CD14-positive monocyte (primary cell): Measurements from ENCODE around the gene ESRRA. TPM values are rescaled to one million over a fixed set of nuclear protein-coding genes. Genes with fewer than 3 reads are reported as not detected.
A peak's percentile ranks its signal among the peaks of the same experiment; 100 is the strongest.

Source experiments
- DNase-seq, 3 donors: peaks; one replicate each; pipeline ENCODE4 v3.0.0-alpha.2; 2011 to 2022
- H2AFZ ChIP-seq: 2 replicates; pipeline ENCODE4 v1.6.0; 2012; ENCODE audit warnings: mild to moderate bottlenecking, low read depth, low read length, inconsistent platforms; ENCODE audit not compliant: insufficient read depth, poor library complexity, severe bottlenecking
- H3K27ac ChIP-seq, 2 donors: 1 replicate in 1 of 2; 2 replicates in 1 of 2; pipeline ENCODE4 v1.5.1; 2012 to 2013; ENCODE audit warnings: low read length in 2 of 2, control low read depth in 1 of 2, inconsistent platforms in 1 of 2, low read depth in 1 of 2, mild to moderate bottlenecking in 1 of 2
- H3K27me3 ChIP-seq, 2 donors: one replicate each; pipeline versions ENCODE4 v1.6.0 to v1.6.1; 2011 to 2013; ENCODE audit warnings: low read length in 2 of 2; ENCODE audit not compliant: control insufficient read depth in 2 of 2, insufficient read depth in 2 of 2
- H3K36me3 ChIP-seq, 2 donors: replicated peaks in 1 of 2; 1 replicate in 1 of 2; 2 replicates in 1 of 2; pipeline versions ENCODE4 v1.5.1 to v1.6.1; 2012 to 2013; ENCODE audit warnings: low read length in 2 of 2, control low read depth in 1 of 2, inconsistent platforms in 1 of 2, mild to moderate bottlenecking in 1 of 2; ENCODE audit not compliant: insufficient read depth in 2 of 2, control insufficient read depth in 1 of 2
- H3K4me1 ChIP-seq, 2 donors: 1 replicate in 1 of 2; 2 replicates in 1 of 2; pipeline versions ENCODE4 v1.5.1 to v1.6.1; 2012 to 2013; ENCODE audit warnings: low read length in 2 of 2, control low read depth in 1 of 2, inconsistent platforms in 1 of 2, mild to moderate bottlenecking in 1 of 2, moderate library complexity in 1 of 2; ENCODE audit not compliant: insufficient read depth in 2 of 2, control insufficient read depth in 1 of 2
- H3K4me2 ChIP-seq: replicated peaks from 2 replicates; pipeline ENCODE3; 2012; ENCODE audit warnings: low read length, moderate library complexity, mild to moderate bottlenecking; ENCODE audit not compliant: poor library complexity, severe bottlenecking; ENCODE audit errors: extremely low read depth
- H3K4me3 ChIP-seq, 3 experiments: fragments of 200-600 bp in 1 of 3; sonication (generic) in 1 of 3; replicated peaks in 1 of 3; 1 replicate in 2 of 3; 2 replicates in 1 of 3; pipeline ENCODE4 v1.5.1; 2011 to 2013; ENCODE audit warnings: low read length in 3 of 3, mild to moderate bottlenecking in 3 of 3, control low read depth in 2 of 3, low read depth in 2 of 3, inconsistent platforms in 1 of 3, moderate library complexity in 1 of 3
- H3K79me2 ChIP-seq: 2 replicates; pipeline ENCODE4 v1.6.0; 2012; ENCODE audit warnings: mild to moderate bottlenecking, control low read depth, inconsistent platforms, low read length, moderate library complexity; ENCODE audit not compliant: insufficient read depth
- H3K9ac ChIP-seq: 2 replicates; pipeline ENCODE4 v1.6.0; 2017; ENCODE audit warnings: low read length, mild to moderate bottlenecking; ENCODE audit not compliant: insufficient read depth, poor library complexity, severe bottlenecking
- H3K9me3 ChIP-seq, 2 donors: replicated peaks in 1 of 2; 1 replicate in 1 of 2; 2 replicates in 1 of 2; pipeline versions ENCODE4 v1.5.1 to v1.6.1; 2012 to 2013; ENCODE audit warnings: low read length in 2 of 2, control low read depth in 1 of 2; ENCODE audit not compliant: control insufficient read depth in 1 of 2, insufficient read depth in 1 of 2
- H4K20me1 ChIP-seq: 2 replicates; pipeline ENCODE4 v1.6.0; 2012; ENCODE audit warnings: mild to moderate bottlenecking, low read length, control low read depth, moderate library complexity; ENCODE audit not compliant: insufficient read depth
- H3K27ac Mint-ChIP-seq, 7 donors: one replicate each; pipeline ENCODE4 v1.8.0; 2020; ENCODE audit warnings: mild to moderate bottlenecking in 7 of 7, mixed read lengths in 7 of 7, moderate library complexity in 6 of 7, inconsistent platforms in 2 of 7
- H3K27me3 Mint-ChIP-seq, 3 donors: one replicate each; pipeline ENCODE4 v1.8.0; 2021 to 2022; ENCODE audit warnings: low read depth in 3 of 3, mild to moderate bottlenecking in 3 of 3, mixed read lengths in 3 of 3, moderate library complexity in 3 of 3, inconsistent platforms in 1 of 3
- H3K36me3 Mint-ChIP-seq, 2 donors: one replicate each; pipeline ENCODE4 v1.8.0; 2020; ENCODE audit warnings: mixed read lengths in 2 of 2, inconsistent platforms in 1 of 2, mild to moderate bottlenecking in 1 of 2
- H3K4me1 Mint-ChIP-seq: one replicate; pipeline ENCODE4 v1.8.0; 2020; ENCODE audit warnings: mild to moderate bottlenecking, mixed read lengths
- H3K4me3 Mint-ChIP-seq, 2 donors: one replicate each; pipeline ENCODE4 v1.8.0; 2020; ENCODE audit warnings: mild to moderate bottlenecking in 2 of 2, mixed read lengths in 2 of 2, moderate library complexity in 1 of 2
- H3K9me3 Mint-ChIP-seq, 7 donors: one replicate each; pipeline ENCODE4 v1.8.0; 2020 to 2022; ENCODE audit warnings: mixed read lengths in 7 of 7, mild to moderate bottlenecking in 6 of 7, moderate library complexity in 6 of 7, inconsistent platforms in 2 of 7
- WGBS: methylation state at CpG from one replicate; pipeline ENCODE4 v1.1.5; 2013; ENCODE audit warnings: missing lambda C conversion rate; ENCODE audit not compliant: insufficient coverage; 5-methylcytosine and 5-hydroxymethylcytosine counted together
- intact Hi-C, 2 donors: fragments of 100-400 bp; cut with micrococcal nuclease; formaldehyde crosslinking; loops; one replicate each; pipeline versions ENCODE4 v1.15.0 to v1.15.1; 2023
- polyA plus RNA-seq, 3 donors: library from polyadenylated mRNA; depleted of rRNA in 1 of 3; unstranded in 2 of 3; stranded (reverse) in 1 of 3; fragments of 300-500 nt in 2 of 3; fragments of >200 nt in 1 of 3; fragmentation: Illumina TruSeq in 2 of 3; gene quantifications; 1 replicate in 2 of 3; 2 replicates in 1 of 3; pipeline ENCODE4 v1.2.3, GENCODE V29; 2012 to 2021
- TF ChIP-seq, protein P1 (sequence below): fragments of 200-600 bp; IDR thresholded peaks from one replicate; pipeline ENCODE4 v1.8.0; 2022; ENCODE audit warnings: antibody characterized with exemption, mild to moderate bottlenecking

ESRRA gene
- polyA plus RNA-seq, 3 donors, result 15.3 to 45.7 (median 18.3) TPM

DNA sequence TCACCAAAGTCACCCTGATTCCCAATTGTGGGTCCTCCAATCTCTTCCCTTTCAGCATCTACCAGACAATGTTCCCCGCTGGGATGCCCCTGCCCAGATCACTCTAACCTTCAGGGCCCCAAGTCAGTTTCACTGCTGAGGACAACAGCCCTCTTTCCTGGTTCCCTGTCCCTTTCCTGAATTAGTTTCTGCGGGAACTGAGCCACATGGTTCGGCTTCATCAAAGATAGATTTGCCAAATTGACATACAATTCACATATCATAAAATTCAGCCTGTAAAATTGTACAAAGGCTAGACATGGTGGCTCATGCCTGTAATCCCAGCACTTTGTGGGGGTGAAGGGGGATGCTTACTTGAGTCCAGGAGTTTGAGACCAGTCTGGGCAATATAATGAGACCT is 22.7 kb downstream of the ESRRA start:
- 100% methylated on average over 1 of the region's 3 CpGs for WGBS
- peak overlapping the region in 1 of 7 donors; percentile 42 for H3K27ac Mint-ChIP-seq

DNA sequence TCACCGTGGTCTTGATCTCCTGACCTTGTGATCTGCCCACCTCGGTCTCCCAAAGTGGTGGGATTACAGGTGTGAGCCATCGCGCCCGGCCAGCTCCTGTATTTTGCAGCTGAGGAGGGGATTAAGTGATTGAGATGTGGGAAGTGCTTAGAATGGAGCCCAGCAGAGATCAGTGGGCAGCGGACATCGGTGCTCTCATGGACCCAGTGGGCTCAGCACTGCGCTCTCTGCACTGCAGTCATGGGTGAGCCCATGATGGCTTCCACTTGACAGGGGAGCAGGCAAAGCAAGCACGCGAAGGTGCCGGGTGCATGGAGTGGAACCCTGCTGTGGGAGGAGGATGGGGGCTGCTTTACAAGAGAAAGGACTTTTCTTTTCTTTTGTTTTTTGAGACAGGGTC is 25.6 kb downstream of the ESRRA start:
- Histone ChIP-seq H4K20me1 (no peaks in the 10 kb centered on the region), H3K4me3 (no peak overlapping the region), H3K27ac (no peak overlapping the region), H3K4me2 (no peak overlapping the region), H2AFZ (no peak overlapping the region), H3K79me2 (no peaks in the 10 kb centered on the region), H3K36me3 (no peaks in the 10 kb centered on the region), H3K4me1 (peaks cover 32 to 37% of the 10 kb centered on the region in 2 donors), H3K9ac (no peak overlapping the region), H3K9me3 (no peaks in the 10 kb centered on the region), H3K27me3 (no peaks in the 10 kb centered on the region)
- Mint-ChIP-seq H3K27me3 (peaks cover 0 to 8% (median 0%) of the 10 kb centered on the region in 3 donors), H3K4me3 (no peak overlapping the region), H3K9me3 (peaks cover 0 to 7% (median 3%) of the 10 kb centered on the region in 7 donors), H3K27ac (peak overlapping the region in 4 of 7 donors; percentile 30 to 89 (median 81)), H3K4me1 (peaks cover 37% of the 10 kb centered on the region), H3K36me3 (peaks cover 2 to 8% of the 10 kb centered on the region in 2 donors)
- WGBS, result 92% methylated on average over 10 of the region's 11 CpGs
- TF ChIP-seq, protein P1, sequence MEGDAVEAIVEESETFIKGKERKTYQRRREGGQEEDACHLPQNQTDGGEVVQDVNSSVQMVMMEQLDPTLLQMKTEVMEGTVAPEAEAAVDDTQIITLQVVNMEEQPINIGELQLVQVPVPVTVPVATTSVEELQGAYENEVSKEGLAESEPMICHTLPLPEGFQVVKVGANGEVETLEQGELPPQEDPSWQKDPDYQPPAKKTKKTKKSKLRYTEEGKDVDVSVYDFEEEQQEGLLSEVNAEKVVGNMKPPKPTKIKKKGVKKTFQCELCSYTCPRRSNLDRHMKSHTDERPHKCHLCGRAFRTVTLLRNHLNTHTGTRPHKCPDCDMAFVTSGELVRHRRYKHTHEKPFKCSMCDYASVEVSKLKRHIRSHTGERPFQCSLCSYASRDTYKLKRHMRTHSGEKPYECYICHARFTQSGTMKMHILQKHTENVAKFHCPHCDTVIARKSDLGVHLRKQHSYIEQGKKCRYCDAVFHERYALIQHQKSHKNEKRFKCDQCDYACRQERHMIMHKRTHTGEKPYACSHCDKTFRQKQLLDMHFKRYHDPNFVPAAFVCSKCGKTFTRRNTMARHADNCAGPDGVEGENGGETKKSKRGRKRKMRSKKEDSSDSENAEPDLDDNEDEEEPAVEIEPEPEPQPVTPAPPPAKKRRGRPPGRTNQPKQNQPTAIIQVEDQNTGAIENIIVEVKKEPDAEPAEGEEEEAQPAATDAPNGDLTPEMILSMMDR, result no peak
- no peak for DNase-seq
- intact Hi-C loops, result no loop called here

More for the DNA sequence above, 22.7 kb downstream of the ESRRA start:
- H3K79me2 ChIP-seq, result no peaks in the 10 kb centered on the region
- H2AFZ ChIP-seq, result no peak overlapping the region
- H3K4me2 ChIP-seq, result no peak overlapping the region
- peaks cover under 1 to 3% of the 10 kb centered on the region in 2 donors for H3K36me3 ChIP-seq
- TF ChIP-seq, protein P1, result no peak
- no peak for DNase-seq
- no peaks in the 10 kb centered on the region for H4K20me1 ChIP-seq
- H3K9me3 ChIP-seq, result no peaks in the 10 kb centered on the region
- no peak overlapping the region for H3K9ac ChIP-seq
- Mint-ChIP-seq H3K4me1 (peaks cover 24% of the 10 kb centered on the region), H3K36me3 (peaks cover 0 to 7% of the 10 kb centered on the region in 2 donors), H3K9me3 (peaks cover 0 to 7% (median 3%) of the 10 kb centered on the region in 7 donors), H3K4me3 (no peak overlapping the region), H3K27me3 (peaks cover 0 to 9% (median 0%) of the 10 kb centered on the region in 3 donors)
- peaks cover 19 to 22% of the 10 kb centered on the region in 2 donors for H3K4me1 ChIP-seq
- no peak overlapping the region for H3K27ac ChIP-seq
- intact Hi-C loops, result no loop called here
- no peak overlapping the region for H3K4me3 ChIP-seq
- no peaks in the 10 kb centered on the region for H3K27me3 ChIP-seq
